ENCODE measurements around the gene RAD50.
A peak's percentile ranks its signal among the peaks of the same experiment; 100 is the strongest.

The RAD50 gene

DNA sequence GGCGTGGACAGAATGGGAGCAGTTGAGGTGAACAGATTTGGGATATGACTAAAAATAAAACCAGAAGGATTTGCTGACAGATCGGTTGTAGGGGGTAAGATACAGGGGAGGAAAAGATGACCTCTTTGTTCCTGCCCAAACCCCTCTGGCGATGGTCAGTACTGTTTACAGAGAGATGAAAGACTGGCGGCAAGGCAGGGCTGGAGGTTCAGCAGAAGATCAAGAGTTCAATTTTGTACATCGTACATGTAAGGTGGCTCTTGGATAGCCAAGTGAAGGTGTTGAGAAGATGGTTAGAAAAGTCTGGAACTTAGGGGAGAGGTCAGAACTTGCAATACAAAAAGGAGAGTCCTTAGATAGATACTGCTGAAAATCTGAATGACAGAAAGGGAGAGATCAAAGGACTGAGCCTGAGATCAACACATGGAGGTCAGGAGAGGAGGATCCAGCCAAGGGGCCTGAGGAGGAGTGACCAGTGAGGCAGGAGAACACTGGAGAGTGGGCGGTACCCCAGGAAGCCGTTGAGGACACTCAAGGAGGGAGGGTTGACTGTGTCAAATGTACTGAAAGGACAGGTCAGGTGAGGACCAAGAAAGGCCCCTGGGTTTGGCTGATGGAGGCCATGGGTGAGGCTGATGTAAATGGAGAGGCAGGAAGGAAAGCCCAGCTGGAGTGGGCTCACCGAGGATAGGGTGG, 124.2 kb downstream of the RAD50 start:
- Histone ChIP-seq H3K36me3 (replicated peaks in 1 of 2; ENCODE audit: control insufficient read depth in 2 of 2, insufficient read depth in 2 of 2, low read length in 2 of 2) (no peaks in the 10 kb centered on the region), H3K4me1 (ENCODE audit: control insufficient read depth in 2 of 2, insufficient read depth in 1 of 2, low read depth in 1 of 2, low read length in 2 of 2) (peaks cover 0 to 2% of the 10 kb centered on the region in 2 donors), H4K91ac (ENCODE audit: low read depth, low read length, poor library complexity) (no peak overlapping the region), H2BK12ac (ENCODE audit: low read length) (no peak overlapping the region), H2AFZ (ENCODE audit: low read length) (no peak overlapping the region), H3K27me3 (ENCODE audit: control insufficient read depth in 3 of 3, insufficient read depth in 3 of 3, low read depth in 1 of 3, low read length in 3 of 3) (peaks cover 0 to 3% (median 0%) of the 10 kb centered on the region in 3 experiments), H3K79me1 (ENCODE audit: low read depth, low read length) (no peaks in the 10 kb centered on the region), H3K4me2 (ENCODE audit: insufficient read depth, low read length, poor library complexity, severe bottlenecking) (no peak overlapping the region), H2BK120ac (ENCODE audit: low read depth, low read length) (no peak overlapping the region), H2BK15ac (ENCODE audit: low read length) (no peak overlapping the region), H3K4me3 (ENCODE audit: low read length in 2 of 2) (no peak overlapping the region), H3K4ac (ENCODE audit: low read length) (no peak overlapping the region), H3K27ac (replicated peaks; ENCODE audit: low read length) (no peak overlapping the region), H3K9me3 (replicated peaks in 1 of 2; ENCODE audit: control insufficient read depth in 2 of 2, insufficient read depth in 1 of 2, low read depth in 1 of 2, low read length in 2 of 2) (no peaks in the 10 kb centered on the region), H4K8ac (ENCODE audit: low read depth, low read length) (peak overlapping the region; percentile 50), H2BK5ac (ENCODE audit: low read length) (no peak overlapping the region), H3K9ac (ENCODE audit: low read depth, low read length, poor library complexity) (no peak overlapping the region), H3K14ac (ENCODE audit: low read length) (no peak overlapping the region), H2AK5ac (ENCODE audit: low read depth, low read length) (no peak overlapping the region), H3K18ac (ENCODE audit: low read length) (no peak overlapping the region), H3K23ac (ENCODE audit: low read depth, low read length, poor library complexity) (peak overlapping the region; percentile 27)
- DNase-seq (ENCODE audit: low spot score), result no peak
- no CpG with 5 or more reads among the region's 8 CpGs for WGBS, 2 donors (ENCODE audit: extremely low coverage in 2 of 2, insufficient read length in 2 of 2, insufficient replicate concordance in 1 of 2)

DNA sequence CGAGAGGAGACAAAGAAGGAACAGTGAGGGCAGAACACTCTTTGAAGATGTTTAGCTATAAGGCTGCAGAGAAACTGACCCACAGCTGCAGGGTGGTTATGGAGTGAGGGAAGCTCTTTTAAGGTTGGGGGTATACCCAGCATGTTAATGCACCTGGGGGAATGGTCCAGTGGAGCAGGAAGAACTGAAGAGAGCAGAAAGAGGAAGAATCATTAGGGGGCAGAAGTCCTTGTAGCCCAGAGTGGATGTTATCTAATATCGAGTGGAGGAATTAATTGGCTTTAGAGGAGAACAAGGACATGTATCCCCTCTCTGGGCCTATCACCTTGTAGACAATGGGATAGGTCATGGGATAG, 124.7 kb downstream of the RAD50 start:
- no CpG with 5 or more reads among the region's 2 CpGs for WGBS, 2 donors (ENCODE audit: extremely low coverage in 2 of 2, insufficient read length in 2 of 2, insufficient replicate concordance in 1 of 2)
- H2BK12ac ChIP-seq (ENCODE audit: low read length), result no peak overlapping the region

DNA sequence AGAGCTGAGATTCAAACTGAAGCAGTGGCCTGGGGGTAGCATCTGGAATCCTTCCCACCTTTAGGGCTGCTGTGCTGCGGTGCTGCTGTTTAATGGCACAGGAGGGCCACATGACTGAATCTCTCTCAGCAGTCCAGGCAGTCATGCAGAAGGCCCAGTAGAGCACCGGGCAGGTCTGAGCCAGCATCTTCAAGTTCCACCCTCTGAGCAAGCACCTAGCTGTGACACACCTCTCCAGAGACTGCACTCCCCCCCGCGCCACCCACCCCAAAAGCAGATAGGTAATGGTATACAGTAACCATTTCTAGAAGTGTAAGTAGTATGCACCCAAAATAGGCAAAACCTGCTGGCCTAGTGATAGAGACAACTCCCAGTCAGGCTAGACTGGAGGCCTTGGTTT, 125.2 kb downstream of the RAD50 start:
- H2BK12ac ChIP-seq (ENCODE audit: low read length), result no peak overlapping the region
- H3K4me2 ChIP-seq (ENCODE audit: insufficient read depth, low read length, poor library complexity, severe bottlenecking), result no peak overlapping the region
- DNase-seq (ENCODE audit: low spot score), result no peak
- no peaks in the 10 kb centered on the region for H3K27me3 ChIP-seq (ENCODE audit: control insufficient read depth in 3 of 3, insufficient read depth in 3 of 3, low read depth in 1 of 3, low read length in 3 of 3)
- no peak overlapping the region for H3K4ac ChIP-seq (ENCODE audit: low read length)
- H3K4me3 ChIP-seq (ENCODE audit: low read length in 2 of 2), result no peak overlapping the region
- no peak overlapping the region for H2BK5ac ChIP-seq (ENCODE audit: low read length)
- H3K36me3 ChIP-seq (replicated peaks in 1 of 2; ENCODE audit: control insufficient read depth in 2 of 2, insufficient read depth in 2 of 2, low read length in 2 of 2), result no peaks in the 10 kb centered on the region
- H4K8ac ChIP-seq (ENCODE audit: low read depth, low read length), result no peak overlapping the region
- no peak overlapping the region for H2BK120ac ChIP-seq (ENCODE audit: low read depth, low read length)
- no peak overlapping the region for H4K91ac ChIP-seq (ENCODE audit: low read depth, low read length, poor library complexity)
- H3K79me1 ChIP-seq (ENCODE audit: low read depth, low read length), result no peaks in the 10 kb centered on the region
- H2AFZ ChIP-seq (ENCODE audit: low read length), result no peak overlapping the region
- H2AK5ac ChIP-seq (ENCODE audit: low read depth, low read length), result no peak overlapping the region
- H3K14ac ChIP-seq (ENCODE audit: low read length), result no peak overlapping the region
- no peaks in the 10 kb centered on the region for H3K9me3 ChIP-seq (replicated peaks in 1 of 2; ENCODE audit: control insufficient read depth in 2 of 2, insufficient read depth in 1 of 2, low read depth in 1 of 2, low read length in 2 of 2)
- no peak overlapping the region for H3K23ac ChIP-seq (ENCODE audit: low read depth, low read length, poor library complexity)
- no CpG with 5 or more reads among the region's 4 CpGs for WGBS, 2 donors (ENCODE audit: extremely low coverage in 2 of 2, insufficient read length in 2 of 2, insufficient replicate concordance in 1 of 2)
- H3K4me1 ChIP-seq (ENCODE audit: control insufficient read depth in 2 of 2, insufficient read depth in 1 of 2, low read depth in 1 of 2, low read length in 2 of 2), result peaks cover 0 to 2% of the 10 kb centered on the region in 2 donors
- H3K9ac ChIP-seq (ENCODE audit: low read depth, low read length, poor library complexity), result no peak overlapping the region
- no peak overlapping the region for H2BK15ac ChIP-seq (ENCODE audit: low read length)
- no peak overlapping the region for H3K27ac ChIP-seq (replicated peaks; ENCODE audit: low read length)
- H3K18ac ChIP-seq (ENCODE audit: low read length), result no peak overlapping the region

More for the DNA sequence above, 124.7 kb downstream of the RAD50 start:
- Histone ChIP-seq H3K14ac (ENCODE audit: low read length) (no peak overlapping the region), H3K36me3 (replicated peaks in 1 of 2; ENCODE audit: control insufficient read depth in 2 of 2, insufficient read depth in 2 of 2, low read length in 2 of 2) (no peaks in the 10 kb centered on the region), H3K4me2 (ENCODE audit: insufficient read depth, low read length, poor library complexity, severe bottlenecking) (no peak overlapping the region), H4K91ac (ENCODE audit: low read depth, low read length, poor library complexity) (no peak overlapping the region), H2BK15ac (ENCODE audit: low read length) (no peak overlapping the region), H2BK5ac (ENCODE audit: low read length) (no peak overlapping the region), H3K9ac (ENCODE audit: low read depth, low read length, poor library complexity) (no peak overlapping the region), H3K23ac (ENCODE audit: low read depth, low read length, poor library complexity) (no peak overlapping the region), H3K4me1 (ENCODE audit: control insufficient read depth in 2 of 2, insufficient read depth in 1 of 2, low read depth in 1 of 2, low read length in 2 of 2) (peaks cover 0 to 2% of the 10 kb centered on the region in 2 donors), H3K4ac (ENCODE audit: low read length) (no peak overlapping the region), H4K8ac (ENCODE audit: low read depth, low read length) (no peak overlapping the region), H2AK5ac (ENCODE audit: low read depth, low read length) (no peak overlapping the region), H3K4me3 (ENCODE audit: low read length in 2 of 2) (no peak overlapping the region), H3K27me3 (ENCODE audit: control insufficient read depth in 3 of 3, insufficient read depth in 3 of 3, low read depth in 1 of 3, low read length in 3 of 3) (no peaks in the 10 kb centered on the region), H3K79me1 (ENCODE audit: low read depth, low read length) (no peaks in the 10 kb centered on the region), H3K18ac (ENCODE audit: low read length) (no peak overlapping the region), H2BK120ac (ENCODE audit: low read depth, low read length) (no peak overlapping the region), H2AFZ (ENCODE audit: low read length) (no peak overlapping the region), H3K27ac (replicated peaks; ENCODE audit: low read length) (no peak overlapping the region), H3K9me3 (replicated peaks in 1 of 2; ENCODE audit: control insufficient read depth in 2 of 2, insufficient read depth in 1 of 2, low read depth in 1 of 2, low read length in 2 of 2) (no peaks in the 10 kb centered on the region)
- no peak for DNase-seq (ENCODE audit: low spot score)

DNA sequence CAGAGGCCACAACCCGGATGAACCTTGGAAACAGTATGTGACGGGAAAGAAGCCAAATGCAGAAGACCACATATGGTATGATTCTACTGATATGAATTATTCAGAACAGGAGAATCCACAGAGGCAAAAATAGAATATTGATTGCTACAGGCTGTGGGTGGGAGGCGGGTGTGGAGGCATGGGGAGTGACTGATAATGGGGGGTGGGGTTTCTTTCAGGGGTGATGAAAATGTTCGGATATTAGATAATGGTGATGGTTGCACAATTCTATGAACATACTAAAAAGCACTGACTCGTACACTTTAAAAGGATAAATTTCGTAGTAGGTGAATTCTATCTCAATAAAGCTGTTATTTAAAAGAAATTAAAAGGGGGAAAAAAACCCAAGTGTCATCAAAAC, 127.7 kb downstream of the RAD50 start:
- H2BK120ac ChIP-seq (ENCODE audit: low read depth, low read length), result no peak overlapping the region
- no peak overlapping the region for H3K14ac ChIP-seq (ENCODE audit: low read length)
- H3K36me3 ChIP-seq (replicated peaks in 1 of 2; ENCODE audit: control insufficient read depth in 2 of 2, insufficient read depth in 2 of 2, low read length in 2 of 2), result no peaks in the 10 kb centered on the region
- H2BK12ac ChIP-seq (ENCODE audit: low read length), result no peak overlapping the region
- H3K9me3 ChIP-seq (replicated peaks in 1 of 2; ENCODE audit: control insufficient read depth in 2 of 2, insufficient read depth in 1 of 2, low read depth in 1 of 2, low read length in 2 of 2), result no peaks in the 10 kb centered on the region
- H3K27me3 ChIP-seq (ENCODE audit: control insufficient read depth in 3 of 3, insufficient read depth in 3 of 3, low read depth in 1 of 3, low read length in 3 of 3), result no peaks in the 10 kb centered on the region
- H3K27ac ChIP-seq (replicated peaks; ENCODE audit: low read length), result no peak overlapping the region
- H2BK5ac ChIP-seq (ENCODE audit: low read length), result no peak overlapping the region
- H3K18ac ChIP-seq (ENCODE audit: low read length), result no peak overlapping the region
- DNase-seq (ENCODE audit: low spot score), result no peak
- no peak overlapping the region for H4K91ac ChIP-seq (ENCODE audit: low read depth, low read length, poor library complexity)
- H3K4me3 ChIP-seq (ENCODE audit: low read length in 2 of 2), result no peak overlapping the region
- no peak overlapping the region for H3K4ac ChIP-seq (ENCODE audit: low read length)
- WGBS, 2 donors (ENCODE audit: extremely low coverage in 2 of 2, insufficient read length in 2 of 2, insufficient replicate concordance in 1 of 2), result no CpG with 5 or more reads among the region's 6 CpGs
- no peak overlapping the region for H2AK5ac ChIP-seq (ENCODE audit: low read depth, low read length)
- no peak overlapping the region for H4K8ac ChIP-seq (ENCODE audit: low read depth, low read length)
- no peak overlapping the region for H3K4me2 ChIP-seq (ENCODE audit: insufficient read depth, low read length, poor library complexity, severe bottlenecking)
- H3K23ac ChIP-seq (ENCODE audit: low read depth, low read length, poor library complexity), result no peak overlapping the region
- no peaks in the 10 kb centered on the region for H3K4me1 ChIP-seq (ENCODE audit: control insufficient read depth in 2 of 2, insufficient read depth in 1 of 2, low read depth in 1 of 2, low read length in 2 of 2)
- no peaks in the 10 kb centered on the region for H3K79me1 ChIP-seq (ENCODE audit: low read depth, low read length)
- H2AFZ ChIP-seq (ENCODE audit: low read length), result no peak overlapping the region
- H3K9ac ChIP-seq (ENCODE audit: low read depth, low read length, poor library complexity), result no peak overlapping the region
- no peak overlapping the region for H2BK15ac ChIP-seq (ENCODE audit: low read length)
